HepG2 (cell line): ENCODE measurements around the gene IP6K3. TPM values are rescaled to one million over a fixed set of nuclear protein-coding genes. Genes with fewer than 3 reads are reported as not detected.

Experiments
- ATAC-seq: fragments of 200-7000 bp; cut with Tn5 transposase; 3 replicates; pipeline ENCODE4 v1.9.1; 2020; ENCODE audit warnings: mild to moderate bottlenecking, moderate library complexity
- BruUV-seq: library from RNA; stranded (reverse); fragments of 400-500 nt; replicated peaks from 2 replicates; lab custom pipeline; 2021; lab: Mats Ljungman, UMichigan
- CTCF ChIA-PET: fragments of 300-600 bp; formaldehyde crosslinking; extraction: SDS; loops from one replicate; lab custom pipeline; 2021; ENCODE audit warnings: low total read pairs, inconsistent platforms, low intra/inter-chr PET ratio; lab: Yijun Ruan, JAX
- POLR2A ChIA-PET: fragments of 350-600 bp; sonication (Branson Sonifier 250); formaldehyde crosslinking; loops from one replicate; lab custom pipeline; 2020; ENCODE audit warnings: antibody characterized with exemption, inconsistent platforms; lab: Yijun Ruan, JAX
- DNase-seq: peaks from one replicate; pipeline ENCODE4 v3.0.0-alpha.2; 2015; ENCODE audit warnings: low spot score
- FAIRE-seq: peaks from 3 replicates; lab custom pipeline; 2011; peaks lifted over from hg19 to GRCh38; lab: Jason Lieb, UNC
- H2AFZ ChIP-seq: one replicate; pipeline ENCODE4 v1.6.1; 2011; ENCODE audit warnings: low read length, inconsistent platforms
- H3K27ac ChIP-seq: fragments of 300-600 bp; 3 replicates; pipeline ENCODE4 v1.8.0; 2011; ENCODE audit warnings: mixed run types, mild to moderate bottlenecking, mixed read lengths, low read length, inconsistent platforms; ENCODE audit not compliant: insufficient read depth; ENCODE audit errors: extremely low read length
- H3K27me3 ChIP-seq, 2 experiments: fragments of 200-600 bp in 1 of 2; 2 replicates in 1 of 2; 3 replicates in 1 of 2; pipeline versions ENCODE4 v1.6.0 to v1.8.0; 2011; ENCODE audit warnings: low read length in 2 of 2, mild to moderate bottlenecking in 2 of 2, moderate library complexity in 2 of 2, inconsistent platforms in 1 of 2; ENCODE audit not compliant: insufficient read depth in 2 of 2, control insufficient read depth in 1 of 2
- H3K36me3 ChIP-seq, 2 experiments: fragments of 200-600 bp in 1 of 2; replicated peaks in 1 of 2; 2 replicates in 1 of 2; 3 replicates in 1 of 2; pipeline versions ENCODE4 v1.5.1 to v1.8.0; 2011; ENCODE audit warnings: low read length in 2 of 2, inconsistent platforms in 1 of 2; ENCODE audit not compliant: insufficient read depth in 2 of 2, control insufficient read depth in 1 of 2
- H3K4me1 ChIP-seq: 2 replicates; pipeline ENCODE4 v1.5.1; 2012; ENCODE audit warnings: low read length, inconsistent platforms; ENCODE audit not compliant: insufficient read depth
- H3K4me2 ChIP-seq: 2 replicates; pipeline ENCODE4 v1.6.0; 2011; ENCODE audit warnings: low read depth, low read length, inconsistent platforms
- H3K4me3 ChIP-seq, 3 experiments: fragments of 200-600 bp in 1 of 3; sonication (generic), shearing (Covaris generic) in 1 of 3; replicated peaks in 1 of 3; 2 replicates each; pipeline ENCODE4 v1.5.1; 2011 to 2016; ENCODE audit warnings: low read length in 3 of 3, inconsistent platforms in 2 of 3, low read depth in 2 of 3, mild to moderate bottlenecking in 2 of 3, control low read depth in 1 of 3, mixed read lengths in 1 of 3; ENCODE audit not compliant: insufficient read depth in 1 of 3
- H3K79me2 ChIP-seq: one replicate; pipeline ENCODE4 v1.6.1; 2011; ENCODE audit warnings: low read length, inconsistent platforms; ENCODE audit not compliant: insufficient read depth
- H3K9ac ChIP-seq: 2 replicates; pipeline ENCODE4 v1.6.0; 2011; ENCODE audit warnings: mild to moderate bottlenecking, low read depth, low read length, inconsistent platforms; ENCODE audit not compliant: insufficient read depth
- H3K9me3 ChIP-seq: 2 replicates; pipeline ENCODE4 v1.5.1; 2012; ENCODE audit warnings: mild to moderate bottlenecking, low read length
- H4K20me1 ChIP-seq: 2 replicates; pipeline ENCODE4 v1.6.0; 2011; ENCODE audit warnings: inconsistent platforms, mild to moderate bottlenecking, low read length, moderate library complexity; ENCODE audit not compliant: insufficient read depth
- CBX2 ChIP-seq, 2 experiments: fragments of 200-600 bp in 1 of 2; sonication (generic); formaldehyde crosslinking in 1 of 2; IDR thresholded peaks; 2 replicates each; pipeline versions ENCODE4 v1.7.0 to v1.8.1; 2018 to 2022; ENCODE audit warnings: low read depth in 2 of 2, low read length in 1 of 2, mild to moderate bottlenecking in 1 of 2, missing genetic modification reagents in 1 of 2
- CENPBD1 ChIP-seq: sonication (generic); formaldehyde crosslinking; IDR thresholded peaks from 2 replicates; pipeline ENCODE4 v1.8.0; 2022; ENCODE audit warnings: missing genetic modification reagents, low read depth, mild to moderate bottlenecking, borderline replicate concordance
- SOX6 ChIP-seq, 2 experiments: fragments of 450-650 bp in 1 of 2; sonication (generic) in 1 of 2; formaldehyde crosslinking in 1 of 2; IDR thresholded peaks; 2 replicates each; pipeline versions ENCODE4 v1.4.0 to v1.6.1; 2017 to 2020; ENCODE audit warnings: antibody characterized with exemption in 1 of 2, mild to moderate bottlenecking in 1 of 2, missing genetic modification reagents in 1 of 2
- TCF7L2 ChIP-seq: IDR thresholded peaks from 2 replicates; pipeline ENCODE4 v1.6.1; 2011; ENCODE audit warnings: mild to moderate bottlenecking, low read depth, low read length, moderate library complexity
- ZNF142 ChIP-seq: sonication (generic); formaldehyde crosslinking; IDR thresholded peaks from 2 replicates; pipeline ENCODE4 v1.4.0; 2020; ENCODE audit warnings: missing genetic modification reagents
- ZNF18 ChIP-seq: sonication (generic); formaldehyde crosslinking; IDR thresholded peaks from 2 replicates; pipeline ENCODE4 v1.8.0; 2022; ENCODE audit warnings: mild to moderate bottlenecking, missing genetic modification reagents; ENCODE audit not compliant: insufficient replicate concordance
- ZNF205 ChIP-seq: IDR thresholded peaks from 2 replicates; pipeline ENCODE4 v1.6.1; 2018; ENCODE audit warnings: missing biosample characterization, missing genetic modification reagents
- ZNF652 ChIP-seq: IDR thresholded peaks from 2 replicates; pipeline ENCODE4 v1.6.1; 2016; ENCODE audit warnings: low read depth, borderline replicate concordance
- ZNF670 ChIP-seq: sonication (generic); formaldehyde crosslinking; IDR thresholded peaks from 2 replicates; pipeline ENCODE4 v1.8.0; 2022; ENCODE audit warnings: mild to moderate bottlenecking, missing genetic modification reagents, borderline replicate concordance
- ZNF678 ChIP-seq: sonication (generic); formaldehyde crosslinking; IDR thresholded peaks from 2 replicates; pipeline ENCODE4 v1.4.0; 2020; ENCODE audit warnings: mild to moderate bottlenecking, missing genetic modification reagents
- WGBS: methylation state at CpG from one replicate; pipeline ENCODE4 v1.1.6; 2017; ENCODE audit warnings: low lambda C conversion rate; 5-methylcytosine and 5-hydroxymethylcytosine counted together
- in situ Hi-C: cut with HindIII; loops from 2 replicates; pipeline ENCODE4 v1.10.0; 2017; ENCODE audit warnings: low pct_unique_long_range_greater_than_20kb; ENCODE audit not compliant: extremely low pct_ligation_motif_present
- intact Hi-C: fragments of 100-400 bp; cut with micrococcal nuclease; formaldehyde crosslinking; loops from one replicate; pipeline ENCODE4 v1.10.0; 2022; ENCODE audit not compliant: unreplicated experiment
- polyA plus RNA-seq, 8 experiments: library from polyadenylated mRNA; depleted of rRNA in 3 of 8; stranded (reverse) in 7 of 8; unstranded in 1 of 8; fragments of >200 nt; fragmentation: Illumina TruSeq in 4 of 8; extraction: Trizol in 4 of 8; gene quantifications; 2 replicates each; pipeline versions ENCODE4 v1.2.1 to v1.2.3, GENCODE V29; 2011 to 2016; ENCODE audit warnings: low read depth in 4 of 8, missing spikeins in 1 of 8, mixed read lengths in 1 of 8; ENCODE audit not compliant: insufficient read depth in 1 of 8
- total RNA-seq, 5 experiments: library from RNA; depleted of rRNA; stranded (reverse); fragments of >200 nt; fragmentation: Illumina TruSeq; extraction: Trizol; gene quantifications; 2 replicates each; pipeline ENCODE4 v1.2.3, GENCODE V29; 2016; ENCODE audit warnings: low read depth in 1 of 5

Gene IP6K3
- total and polyA plus RNA-seq, 2 of the 13 experiments (the other 11 are each of a cell fraction or from before 2014, with no cell fraction given): 0.11 to 0.18 TPM

GRCh38 chr6:33723371-33724085, 23.2 kb downstream of the IP6K3 start:
- in situ Hi-C loops: no loop called here
- 30% methylated on average over 3 of the region's 3 CpGs for WGBS
- BruUV-seq: no TSS peak
- Histone ChIP-seq H3K9ac (no peak overlapping the region), H3K4me2 (no peak overlapping the region), H2AFZ (no peak overlapping the region), H3K4me1 (no peaks in the 10 kb centered on the region), H3K9me3 (no peaks in the 10 kb centered on the region), H3K4me3 (no peak overlapping the region), H3K27ac (no peak overlapping the region), H3K79me2 (no peaks in the 10 kb centered on the region), H3K36me3 (no peaks in the 10 kb centered on the region), H4K20me1 (no peaks in the 10 kb centered on the region), H3K27me3 (peaks cover 0 to 6% of the 10 kb centered on the region in 2 experiments; a peak in 1 of 5 replicates)
- DNase-seq (no peak), FAIRE-seq (no peak), ATAC-seq (no peak)
- intact Hi-C loops: no loop called here
- POLR2A ChIA-PET: interaction anchor here (1.8 kb wide), 1 partner anchor 12 kb away, joined by 9 read pairs; the partner anchor contains the start of gene UQCC2
- CTCF ChIA-PET: no interaction called here
- TF ChIP-seq ZNF142 (CRISPR knock-in tag): no peak
- TF ChIP-seq ZNF205 (CRISPR knock-in tag): no peak
- no peak for TF ChIP-seq ZNF18 (CRISPR knock-in tag)
- TF ChIP-seq TCF7L2: no peak
- no peak for TF ChIP-seq CENPBD1 (CRISPR knock-in tag)
- TF ChIP-seq ZNF652 (CRISPR knock-in tag): no peak
- no peak for TF ChIP-seq ZNF678 (CRISPR knock-in tag)
- TF ChIP-seq CBX2 (IDR thresholded peaks at IDR 0.05; ENCODE audit: low read depth, low read length): no peak
- TF ChIP-seq CBX2 (CRISPR knock-in tag; IDR thresholded peaks at IDR 0.05; ENCODE audit: low read depth): no peak
- no peak for TF ChIP-seq ZNF670 (CRISPR knock-in tag)
- no peak for TF ChIP-seq SOX6 (IDR thresholded peaks at IDR 0.05)
- no peak for TF ChIP-seq SOX6 (CRISPR knock-in tag; IDR thresholded peaks at IDR 0.05)
